ENCODE results near the gene TEP1.

GRCh38 chr14:20413744-20414082 is 412 bp upstream of the TEP1 start:
- TF ChIP-seq POLR2A (IDR thresholded peaks at IDR 0.05) (no peak), POLR2AphosphoS5 (IDR thresholded peaks at IDR 0.05) (no peak), EP300 (IDR thresholded peaks at IDR 0.05) (no peak)
- TF ChIP-seq, protein P1, sequence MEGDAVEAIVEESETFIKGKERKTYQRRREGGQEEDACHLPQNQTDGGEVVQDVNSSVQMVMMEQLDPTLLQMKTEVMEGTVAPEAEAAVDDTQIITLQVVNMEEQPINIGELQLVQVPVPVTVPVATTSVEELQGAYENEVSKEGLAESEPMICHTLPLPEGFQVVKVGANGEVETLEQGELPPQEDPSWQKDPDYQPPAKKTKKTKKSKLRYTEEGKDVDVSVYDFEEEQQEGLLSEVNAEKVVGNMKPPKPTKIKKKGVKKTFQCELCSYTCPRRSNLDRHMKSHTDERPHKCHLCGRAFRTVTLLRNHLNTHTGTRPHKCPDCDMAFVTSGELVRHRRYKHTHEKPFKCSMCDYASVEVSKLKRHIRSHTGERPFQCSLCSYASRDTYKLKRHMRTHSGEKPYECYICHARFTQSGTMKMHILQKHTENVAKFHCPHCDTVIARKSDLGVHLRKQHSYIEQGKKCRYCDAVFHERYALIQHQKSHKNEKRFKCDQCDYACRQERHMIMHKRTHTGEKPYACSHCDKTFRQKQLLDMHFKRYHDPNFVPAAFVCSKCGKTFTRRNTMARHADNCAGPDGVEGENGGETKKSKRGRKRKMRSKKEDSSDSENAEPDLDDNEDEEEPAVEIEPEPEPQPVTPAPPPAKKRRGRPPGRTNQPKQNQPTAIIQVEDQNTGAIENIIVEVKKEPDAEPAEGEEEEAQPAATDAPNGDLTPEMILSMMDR (IDR thresholded peaks at IDR 0.05): no peak

Data from gastroesophageal sphincter (tissue), 3 donors.